Bronchial epithelial cell (primary cell): Measurements from ENCODE around the gene ESPNL. TPM values are rescaled to one million over a fixed set of nuclear protein-coding genes. Genes with fewer than 3 reads are reported as not detected.

Experiments
- DNase-seq: peaks from one replicate; pipeline ENCODE4 v3.0.0-alpha.2; 2010; ENCODE audit warnings: low read depth
- FAIRE-seq: peaks from 2 replicates; lab custom pipeline; 2011; peaks lifted over from hg19 to GRCh38; lab: Jason Lieb, UNC
- H3K27me3 ChIP-seq: 2 replicates; pipeline ENCODE4 v1.5.1; 2011; ENCODE audit warnings: low read length; ENCODE audit not compliant: control insufficient read depth, insufficient read depth
- H3K36me3 ChIP-seq: 2 replicates; pipeline ENCODE4 v1.5.1; 2011; ENCODE audit warnings: low read length; ENCODE audit not compliant: control insufficient read depth, insufficient read depth
- H3K4me3 ChIP-seq: 2 replicates; pipeline ENCODE4 v1.5.1; 2011; ENCODE audit warnings: mild to moderate bottlenecking, low read depth, low read length, control low read depth
- total RNA-seq: library from RNA; depleted of rRNA; stranded (reverse); fragments of >200 nt; gene quantifications from 2 replicates; pipeline ENCODE4 v1.2.1, GENCODE V29; 2014
- TF ChIP-seq, protein P1 (sequence below): IDR thresholded peaks from 2 replicates; pipeline ENCODE4 v1.5.1; 2011; ENCODE audit warnings: mild to moderate bottlenecking, moderate library complexity, low read length, control low read depth, inconsistent platforms; ENCODE audit not compliant: insufficient read depth, severe bottlenecking

ESPNL gene
- total RNA-seq, 1 donor from 2014 or later = under 0.01 TPM

DNA sequence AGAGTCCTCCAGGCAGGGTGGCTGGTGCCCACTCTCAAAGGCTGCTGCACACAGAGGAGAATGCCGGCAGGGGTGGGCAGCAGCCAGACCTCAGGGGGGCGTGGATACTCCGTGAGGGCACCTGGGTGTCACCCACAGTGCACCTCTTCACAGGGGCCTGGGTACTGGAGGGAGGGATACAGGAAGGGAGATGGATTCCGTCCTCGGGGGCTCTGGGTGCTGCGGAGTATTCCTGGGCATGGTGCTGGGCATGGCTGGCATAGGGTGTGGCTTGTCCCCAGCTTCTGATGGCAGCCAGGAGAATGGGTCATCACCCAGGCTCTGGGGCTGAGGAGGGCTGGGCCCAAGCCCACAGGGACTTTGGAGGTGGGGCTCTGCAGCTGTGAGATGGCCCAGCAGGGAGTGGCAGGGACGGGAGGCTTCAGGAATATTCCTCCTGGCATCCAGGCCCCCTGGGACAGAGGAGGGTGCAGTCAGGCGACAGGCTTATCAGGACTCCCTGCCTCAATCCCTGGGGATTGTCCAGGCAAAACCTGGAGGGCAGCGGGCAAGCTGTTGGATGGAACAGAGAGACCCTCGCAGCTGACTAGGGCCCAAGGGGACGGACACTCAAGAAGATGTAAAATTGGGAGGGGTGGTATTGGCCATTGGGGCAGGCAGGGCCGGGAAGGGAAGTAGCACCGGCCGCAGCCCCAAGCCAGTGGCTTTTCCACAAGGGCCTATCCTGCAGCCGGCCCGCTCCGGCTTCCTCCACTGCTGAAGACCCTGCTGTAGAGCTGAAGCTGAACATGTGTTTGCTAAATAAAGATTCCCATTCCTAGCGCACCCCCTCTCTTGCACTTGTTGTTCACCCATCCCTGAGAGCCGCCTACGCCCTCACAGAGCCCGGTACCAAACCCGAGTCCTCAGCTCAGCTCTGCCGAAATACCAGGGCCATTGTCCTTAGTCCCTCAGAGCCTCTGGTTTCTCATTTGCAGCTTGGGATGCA, 32.6 kb downstream of the ESPNL start:
- no peaks in the 10 kb centered on the region for H3K36me3 ChIP-seq
- DNase-seq = no peak
- TF ChIP-seq, protein P1, sequence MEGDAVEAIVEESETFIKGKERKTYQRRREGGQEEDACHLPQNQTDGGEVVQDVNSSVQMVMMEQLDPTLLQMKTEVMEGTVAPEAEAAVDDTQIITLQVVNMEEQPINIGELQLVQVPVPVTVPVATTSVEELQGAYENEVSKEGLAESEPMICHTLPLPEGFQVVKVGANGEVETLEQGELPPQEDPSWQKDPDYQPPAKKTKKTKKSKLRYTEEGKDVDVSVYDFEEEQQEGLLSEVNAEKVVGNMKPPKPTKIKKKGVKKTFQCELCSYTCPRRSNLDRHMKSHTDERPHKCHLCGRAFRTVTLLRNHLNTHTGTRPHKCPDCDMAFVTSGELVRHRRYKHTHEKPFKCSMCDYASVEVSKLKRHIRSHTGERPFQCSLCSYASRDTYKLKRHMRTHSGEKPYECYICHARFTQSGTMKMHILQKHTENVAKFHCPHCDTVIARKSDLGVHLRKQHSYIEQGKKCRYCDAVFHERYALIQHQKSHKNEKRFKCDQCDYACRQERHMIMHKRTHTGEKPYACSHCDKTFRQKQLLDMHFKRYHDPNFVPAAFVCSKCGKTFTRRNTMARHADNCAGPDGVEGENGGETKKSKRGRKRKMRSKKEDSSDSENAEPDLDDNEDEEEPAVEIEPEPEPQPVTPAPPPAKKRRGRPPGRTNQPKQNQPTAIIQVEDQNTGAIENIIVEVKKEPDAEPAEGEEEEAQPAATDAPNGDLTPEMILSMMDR = no peak
- peaks cover 2% of the 10 kb centered on the region for H3K27me3 ChIP-seq
- no peak for FAIRE-seq
- H3K4me3 ChIP-seq = no peak overlapping the region

DNA sequence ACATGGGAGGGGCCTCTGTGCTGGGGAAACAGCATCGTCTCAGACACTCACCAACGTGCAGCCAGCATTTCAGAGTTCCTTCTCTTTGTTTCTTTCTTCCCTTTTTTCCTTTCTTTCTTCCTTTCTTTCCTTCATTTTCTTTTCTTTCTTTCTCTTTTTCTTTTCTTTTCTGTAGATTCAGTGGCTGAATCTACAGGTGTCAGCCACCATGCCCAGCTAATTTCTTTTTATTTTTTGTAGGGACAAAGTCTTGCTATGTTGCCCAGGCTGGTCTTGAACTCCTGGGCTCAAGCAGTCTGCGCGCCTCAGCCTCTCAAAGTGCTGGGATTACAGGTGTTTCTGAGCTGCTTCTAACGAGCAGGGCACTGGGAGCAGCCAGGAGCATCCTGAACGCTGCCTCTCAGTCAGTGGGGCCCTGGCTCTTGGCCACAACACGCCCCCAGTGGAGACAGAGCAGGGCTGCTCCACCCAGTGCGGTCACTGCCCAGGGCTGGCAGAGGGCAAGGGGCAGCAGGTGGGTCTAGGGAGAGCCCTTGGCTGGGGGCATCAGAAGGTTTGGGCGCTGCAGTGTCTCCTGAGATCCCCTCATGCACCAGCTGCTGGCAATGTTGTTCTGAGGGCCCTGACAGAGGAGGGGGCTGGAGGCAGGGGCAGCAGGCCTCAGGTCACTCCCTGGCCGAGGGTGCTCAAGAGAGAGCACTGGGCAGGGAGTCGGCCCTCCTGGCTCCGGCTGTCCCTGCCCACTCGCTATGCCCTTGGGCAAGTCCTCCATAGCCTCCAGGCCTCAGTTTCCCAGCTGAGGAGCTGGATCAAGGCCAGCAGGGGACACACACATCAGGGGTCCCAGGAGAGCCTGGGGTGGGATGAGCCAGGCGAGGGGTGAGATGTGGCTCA, 33.6 kb downstream of the ESPNL start:
- H3K27me3 ChIP-seq = peaks cover 2% of the 10 kb centered on the region
- H3K36me3 ChIP-seq = no peaks in the 10 kb centered on the region
- TF ChIP-seq, protein P1 = no peak
- DNase-seq (no peak), FAIRE-seq (no peak)
- no peak overlapping the region for H3K4me3 ChIP-seq

DNA sequence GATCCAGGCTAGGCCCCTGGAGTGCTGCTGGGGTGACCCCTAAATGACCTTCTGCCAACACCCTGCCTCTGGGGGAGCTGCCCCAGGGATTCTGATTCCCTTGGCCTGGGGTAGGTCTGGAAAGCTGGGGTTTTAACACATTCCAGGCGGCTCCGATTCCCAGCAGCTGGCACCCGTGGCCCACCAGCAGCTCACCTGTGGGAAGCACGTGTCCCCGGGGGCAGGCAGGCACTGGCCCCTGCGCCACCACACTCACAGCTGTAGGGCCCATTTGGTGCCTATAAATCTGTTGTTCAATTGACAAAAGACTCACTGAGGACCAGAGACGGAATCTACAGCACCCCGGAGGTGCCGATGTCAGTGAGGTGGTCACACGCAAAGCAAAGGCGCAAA, 34.2 kb downstream of the ESPNL start:
- no peak for FAIRE-seq
- DNase-seq = no peak
- Histone ChIP-seq H3K36me3 (no peaks in the 10 kb centered on the region), H3K27me3 (peaks cover 2% of the 10 kb centered on the region), H3K4me3 (no peak overlapping the region)
- TF ChIP-seq, protein P1 = no peak

DNA sequence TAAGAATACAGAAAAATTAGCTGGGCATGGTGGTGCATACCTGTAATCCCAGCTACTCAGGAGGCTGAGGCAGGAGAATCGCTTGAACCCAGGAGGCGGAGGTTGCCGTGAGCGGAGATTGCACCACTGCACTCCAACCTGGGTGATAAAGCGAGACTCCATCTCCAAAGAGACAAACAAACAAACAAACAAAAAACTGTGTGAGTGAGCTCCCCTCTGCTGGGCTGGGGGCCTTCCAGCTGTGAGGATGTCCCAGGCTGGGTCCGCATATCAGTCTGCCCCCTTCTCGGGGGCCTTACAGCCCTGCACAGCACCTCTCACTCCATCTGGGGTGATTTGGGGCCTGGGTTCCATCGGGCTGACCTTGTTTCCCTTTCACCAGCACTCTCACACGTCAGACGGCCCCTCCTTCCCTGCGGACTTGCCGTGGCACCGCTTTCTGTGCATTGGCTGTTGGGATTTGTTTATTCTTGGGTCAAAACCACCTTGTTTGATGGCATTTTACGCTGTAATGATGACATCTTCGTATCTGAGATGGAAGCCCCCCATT, 35.5 kb downstream of the ESPNL start:
- Histone ChIP-seq H3K27me3 (peaks cover 2% of the 10 kb centered on the region), H3K4me3 (no peak overlapping the region), H3K36me3 (no peaks in the 10 kb centered on the region)
- DNase-seq = no peak
- FAIRE-seq = no peak
- TF ChIP-seq, protein P1 = no peak

DNA sequence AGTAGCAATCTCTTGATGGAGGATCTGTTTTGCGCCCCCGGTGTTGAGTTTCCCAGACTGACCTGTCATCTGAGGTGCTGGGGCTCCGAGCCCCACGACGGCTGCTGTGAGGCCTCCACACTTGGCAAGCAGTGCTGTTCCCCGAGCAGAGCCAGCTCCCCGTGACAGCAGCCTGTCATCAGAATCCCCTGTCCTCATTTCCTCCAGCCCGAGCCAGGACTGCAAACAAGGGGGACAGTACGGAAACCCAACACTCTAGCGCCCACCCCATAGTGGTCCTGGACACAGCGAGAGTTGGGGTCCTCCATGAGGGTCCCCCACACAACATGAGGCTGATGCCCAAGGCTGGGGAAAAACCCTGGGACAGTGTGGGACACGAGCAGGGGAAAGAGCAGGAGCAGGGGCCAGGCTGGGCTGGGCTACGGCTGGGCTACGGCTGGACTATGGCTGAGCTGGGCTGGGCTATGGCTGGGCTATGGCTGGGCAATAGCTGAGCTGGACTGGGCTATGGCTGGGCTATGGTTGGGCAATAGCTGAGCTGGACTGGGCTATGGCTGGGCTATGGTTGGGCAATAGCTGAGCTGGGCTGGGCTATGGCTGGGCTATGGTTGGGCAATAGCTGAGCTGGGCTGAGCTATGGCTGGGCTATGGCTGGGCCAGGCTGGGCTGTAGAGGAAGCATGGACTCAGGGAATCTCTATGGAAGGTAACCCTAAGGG, 36.8 kb downstream of the ESPNL start:
- Histone ChIP-seq H3K27me3 (no peaks in the 10 kb centered on the region), H3K4me3 (no peak overlapping the region), H3K36me3 (no peaks in the 10 kb centered on the region)
- FAIRE-seq (peak; percentile 96), DNase-seq (peak; percentile 76)
- TF ChIP-seq, protein P1 = no peak
